NCI-H1092 treated with DMSO at 0.1 percent for 48 hours (cell line): ENCODE measurements around the gene RREB1.

Source experiments
- DNase-seq: peaks from one replicate; lab custom pipeline; 2025; lab: John Stamatoyannopoulos, UW

Gene RREB1

DNA sequence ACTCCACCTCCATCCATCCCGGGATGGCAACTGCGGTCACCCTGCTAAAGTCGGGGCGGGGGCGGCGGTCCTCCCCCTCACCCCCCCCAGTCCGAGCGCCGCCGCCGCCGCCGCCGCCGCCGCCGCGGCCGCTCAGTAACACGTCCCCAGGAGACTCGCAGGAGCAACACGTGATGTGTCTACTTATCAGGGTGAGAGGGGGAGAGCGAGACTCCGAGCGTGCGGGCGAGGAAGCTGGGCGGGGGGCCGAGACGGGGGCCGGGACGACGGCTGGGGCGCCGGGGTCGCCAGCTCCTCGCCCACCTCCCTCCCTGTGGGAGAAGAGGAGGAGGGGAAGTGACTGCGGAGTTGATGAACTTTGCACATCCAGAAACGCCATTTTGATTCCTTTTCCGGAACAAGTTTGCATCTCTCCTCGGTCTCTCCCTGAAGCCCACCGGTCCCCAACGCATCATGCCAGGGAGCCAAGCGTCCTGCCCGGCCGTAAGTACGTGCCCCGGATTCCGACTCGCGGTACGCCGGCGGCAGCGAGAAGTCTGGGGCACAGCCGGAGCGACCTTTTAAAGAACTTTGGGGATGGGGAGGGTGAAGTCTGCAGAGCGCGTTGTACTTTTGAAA lies at the start of gene RREB1:
TSS of gene RREB1 (plus strand) at position 384 of the 618 bp plus-strand sequence. CDS start 73,951 bp downstream, outside the sequence.
- peak; percentile 16 for DNase-seq

- DNase-seq: no peak
These were observed 49.4 kb upstream of the RREB1 start for GRCh38 chr6:7058250-7058923.

DNA sequence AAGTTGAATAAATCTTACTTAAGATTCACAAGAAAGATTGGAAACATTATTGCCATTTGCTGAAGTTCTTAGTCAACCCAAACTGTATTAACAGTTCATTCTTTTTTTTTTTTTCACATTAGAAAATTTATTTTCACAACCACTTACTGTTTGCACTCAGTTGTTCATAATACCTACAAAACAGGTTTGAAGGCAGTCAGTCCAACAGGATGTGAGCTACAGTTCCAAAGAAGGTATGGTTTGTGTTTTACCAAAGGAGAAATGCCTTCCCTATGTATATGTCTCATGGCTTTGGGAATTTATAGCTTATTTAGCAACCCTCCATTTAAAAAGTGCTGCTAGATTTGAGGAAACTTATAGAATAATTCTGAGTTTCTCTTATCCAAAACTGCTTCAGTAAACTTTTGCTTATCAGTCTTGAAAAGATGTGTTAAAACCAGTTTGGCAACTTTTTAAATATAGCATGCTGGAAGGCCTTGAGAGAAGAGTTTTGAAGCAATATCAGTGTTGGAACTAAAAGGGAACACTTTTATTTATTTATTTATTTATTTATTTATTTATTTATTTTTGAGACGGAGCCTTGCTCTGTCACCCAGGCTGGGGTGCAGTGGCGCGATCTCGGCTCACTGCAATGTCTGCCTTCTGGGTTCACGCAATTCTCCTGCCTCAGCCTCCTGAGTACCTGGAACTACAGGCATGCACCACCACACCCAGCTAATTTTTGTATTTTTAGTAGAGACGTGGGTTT lies 46.8 kb upstream of the RREB1 start:
- no peak for DNase-seq

GRCh38 chr6:7062451-7063162 lies 45.2 kb upstream of the RREB1 start:
- DNase-seq: no peak

- no peak for DNase-seq
These were observed 40.5 kb upstream of the RREB1 start for GRCh38 chr6:7067305-7067704.

DNA sequence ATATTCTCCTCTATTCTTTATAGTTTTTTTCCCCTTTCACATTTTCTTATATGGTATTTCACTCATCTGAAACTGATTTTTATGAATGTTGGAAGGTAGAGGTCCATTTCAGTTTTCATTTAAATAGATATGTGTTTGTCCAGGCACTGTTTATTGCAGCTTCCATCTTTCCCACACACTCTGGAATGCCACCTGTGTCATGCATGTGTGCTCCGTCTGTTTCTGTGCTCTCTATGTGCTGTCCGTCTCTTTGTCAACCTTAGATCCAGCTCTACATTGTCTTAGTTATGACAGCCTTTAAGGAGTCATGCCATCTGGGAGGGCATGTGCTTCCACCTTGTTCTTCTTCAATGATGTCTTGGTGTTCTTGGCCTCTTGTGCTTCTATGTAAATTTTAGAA lies 36.4 kb upstream of the RREB1 start:
- DNase-seq: no peak

DNA sequence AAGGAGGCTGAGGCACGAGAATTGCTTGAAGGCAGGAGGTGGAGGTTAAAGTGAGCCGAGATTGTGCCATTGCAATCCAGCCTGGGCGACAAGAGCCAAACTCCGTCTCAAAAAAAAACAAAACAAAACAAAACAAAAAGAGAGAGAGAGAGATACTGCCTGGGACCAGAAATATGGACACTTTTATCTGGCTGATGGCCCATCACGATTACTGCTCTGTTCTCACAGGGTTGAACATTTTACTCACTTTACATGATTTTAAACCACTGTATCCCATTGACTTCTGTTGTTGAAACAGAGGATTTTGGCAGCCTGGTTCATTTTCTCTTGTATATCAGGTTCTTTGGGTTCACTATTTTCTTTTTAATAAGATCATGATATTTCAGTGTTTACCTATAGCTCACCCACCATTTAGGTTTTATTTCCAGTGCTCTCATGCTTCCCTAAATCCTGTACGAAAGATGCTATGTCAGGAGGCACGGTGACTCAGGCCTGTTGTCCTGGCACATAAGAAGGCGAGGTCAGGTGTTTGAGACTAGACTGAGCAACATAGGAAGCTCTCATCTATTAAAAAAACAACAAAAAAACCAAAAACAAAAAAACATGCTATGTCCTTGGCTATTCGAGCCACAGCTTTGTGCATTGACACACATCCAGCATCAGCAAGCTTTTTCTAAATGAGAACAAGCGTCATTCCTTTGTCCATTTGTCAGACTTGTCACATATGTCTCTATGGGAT lies 34.5 kb upstream of the RREB1 start:
- no peak for DNase-seq

- DNase-seq: no peak
These were observed 33.8 kb upstream of the RREB1 start for GRCh38 chr6:7073821-7074525.

DNA sequence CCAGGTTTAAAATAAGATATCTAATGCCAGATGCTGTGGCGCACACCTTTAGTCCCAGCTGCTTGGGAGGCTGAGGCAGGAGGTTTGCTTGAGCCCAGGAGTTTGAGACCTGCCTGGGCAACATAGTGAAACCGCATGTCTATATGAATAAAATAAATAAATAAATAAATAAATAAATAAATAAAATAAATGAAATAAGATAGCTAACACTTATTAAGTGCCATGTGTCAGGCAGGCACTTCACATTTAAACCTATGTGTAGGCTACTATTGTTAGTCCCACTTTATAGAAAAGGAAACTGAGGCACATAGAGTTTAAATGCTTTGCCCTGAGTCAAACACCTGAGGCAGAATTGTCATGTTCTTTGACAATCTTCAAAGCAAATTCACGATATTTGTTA lies 32.9 kb upstream of the RREB1 start:
- no peak for DNase-seq

DNA sequence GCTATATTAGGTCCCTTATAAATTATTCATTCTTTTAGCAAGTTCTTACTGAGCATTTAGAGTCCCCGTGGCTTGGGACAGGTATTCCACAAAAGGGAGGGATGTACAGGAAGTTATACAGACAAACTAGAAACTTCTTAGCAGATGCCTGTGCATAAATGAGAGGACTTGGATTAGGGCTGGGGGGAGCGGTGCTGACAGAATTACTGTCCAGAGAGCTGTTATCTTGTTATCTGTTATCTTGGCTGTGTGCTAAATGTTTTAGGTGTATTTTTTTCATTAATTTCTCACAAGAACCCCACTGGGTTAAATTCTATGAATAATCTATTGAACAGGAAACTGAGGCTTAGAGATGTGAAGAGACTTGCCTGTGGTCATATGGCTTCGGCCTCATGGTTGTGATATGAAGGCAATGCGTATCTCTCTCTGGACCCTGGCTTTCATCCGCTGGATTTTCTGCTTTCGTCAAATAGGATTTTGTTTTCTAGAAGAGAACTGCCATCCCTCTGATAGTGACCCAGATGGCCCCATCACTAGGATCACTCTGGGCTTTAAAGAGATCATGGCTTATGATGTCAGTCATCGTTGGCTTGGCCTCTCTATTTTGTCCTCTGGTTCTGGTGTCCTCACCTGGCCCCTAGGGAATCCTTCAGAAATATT lies 32.3 kb upstream of the RREB1 start:
- no peak for DNase-seq

DNA sequence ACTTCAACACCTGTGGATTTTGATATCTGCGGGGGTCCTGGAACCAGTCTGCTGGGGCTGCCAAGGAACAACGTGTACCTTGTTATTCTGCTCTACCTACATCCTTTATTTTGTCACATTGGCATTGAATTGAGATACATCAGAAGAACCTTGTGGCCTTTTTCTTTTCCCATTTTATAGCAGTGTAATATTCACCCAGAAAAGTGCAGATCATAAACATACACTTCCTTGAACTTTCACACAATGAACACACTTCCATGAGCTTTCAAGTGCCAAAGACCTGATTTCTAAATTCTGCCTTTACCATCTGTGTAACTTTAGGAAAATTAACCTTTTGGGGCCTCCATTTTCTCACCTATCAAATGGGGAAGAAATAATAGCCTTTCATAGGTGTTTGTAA lies 29.9 kb upstream of the RREB1 start:
- DNase-seq: no peak

- DNase-seq: no peak
These were observed 28.9 kb upstream of the RREB1 start for GRCh38 chr6:7078856-7079255.

DNA sequence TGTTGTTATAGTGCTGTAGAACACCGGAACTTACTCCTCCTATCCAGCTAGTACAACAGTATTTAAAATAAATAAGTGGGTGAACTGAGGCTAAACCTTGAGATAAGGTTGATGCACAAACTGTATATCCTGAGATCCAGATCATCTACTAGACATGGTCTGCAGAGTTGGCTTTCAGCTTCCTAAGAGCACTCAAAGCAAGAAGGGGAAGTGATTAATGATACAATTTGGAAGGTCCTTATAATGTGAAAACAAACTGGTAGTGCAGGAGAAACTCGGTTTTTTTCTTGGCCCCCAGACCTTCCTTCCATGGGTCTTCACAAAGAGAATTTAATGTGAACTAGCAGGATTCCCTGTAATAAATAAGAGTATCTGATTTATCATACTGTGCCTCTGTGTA lies 27.4 kb upstream of the RREB1 start:
- DNase-seq: no peak

GRCh38 chr6:7085911-7086310 lies 21.9 kb upstream of the RREB1 start:
- DNase-seq: no peak

DNA sequence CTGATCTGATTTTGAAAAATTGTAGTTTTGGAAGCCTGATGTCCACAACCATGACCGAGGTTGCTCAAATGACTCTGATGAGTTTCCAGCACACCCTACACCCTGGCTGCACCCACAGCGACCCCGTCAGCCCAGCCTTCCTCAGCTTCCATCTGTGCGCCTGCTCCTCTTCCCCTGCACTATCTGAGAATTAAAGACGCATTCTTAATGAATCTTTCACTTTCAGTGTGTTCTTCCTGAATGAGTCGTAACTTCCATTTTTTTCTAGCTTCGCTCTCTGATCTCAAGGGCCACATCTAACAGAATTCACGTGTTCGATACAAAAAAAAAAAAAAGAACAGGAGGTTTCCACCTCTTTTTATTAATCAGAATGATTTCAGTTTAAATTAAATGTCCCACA lies 21.3 kb upstream of the RREB1 start:
- DNase-seq: no peak

- DNase-seq: no peak
These were observed 20.7 kb upstream of the RREB1 start for GRCh38 chr6:7087066-7087465.

DNA sequence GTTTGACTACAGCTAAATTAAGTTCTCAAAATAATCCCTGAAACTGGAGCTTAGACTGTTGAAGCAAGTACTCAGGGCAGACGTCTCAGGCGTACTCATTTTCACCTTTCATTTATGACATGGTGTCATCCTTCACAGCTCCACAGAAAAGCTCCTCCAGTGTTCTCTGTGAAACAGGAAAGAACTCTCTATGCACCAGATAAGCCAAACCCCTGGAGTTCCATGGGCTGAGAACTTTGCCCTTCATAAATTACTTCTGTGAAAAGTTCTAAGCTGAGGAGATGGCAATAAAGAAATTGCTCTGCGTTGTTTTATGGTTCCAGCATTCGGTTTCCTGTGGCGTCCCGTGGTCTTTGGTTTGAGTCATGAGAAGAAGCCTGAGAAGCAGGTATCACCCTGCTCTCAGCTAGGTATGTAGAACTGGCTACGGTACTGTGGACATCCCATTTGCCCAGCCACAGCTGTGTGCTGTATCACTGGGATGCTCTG lies 20.2 kb upstream of the RREB1 start:
- DNase-seq: no peak

GRCh38 chr6:7088076-7088742 lies 19.6 kb upstream of the RREB1 start:
- no peak for DNase-seq

- DNase-seq: no peak
These were observed 8.8 kb upstream of the RREB1 start for GRCh38 chr6:7098993-7099392.
